ENCODE data around the gene MCM7.
A peak's percentile ranks its signal among the peaks of the same experiment; 100 is the strongest.

The MCM7 gene

DNA sequence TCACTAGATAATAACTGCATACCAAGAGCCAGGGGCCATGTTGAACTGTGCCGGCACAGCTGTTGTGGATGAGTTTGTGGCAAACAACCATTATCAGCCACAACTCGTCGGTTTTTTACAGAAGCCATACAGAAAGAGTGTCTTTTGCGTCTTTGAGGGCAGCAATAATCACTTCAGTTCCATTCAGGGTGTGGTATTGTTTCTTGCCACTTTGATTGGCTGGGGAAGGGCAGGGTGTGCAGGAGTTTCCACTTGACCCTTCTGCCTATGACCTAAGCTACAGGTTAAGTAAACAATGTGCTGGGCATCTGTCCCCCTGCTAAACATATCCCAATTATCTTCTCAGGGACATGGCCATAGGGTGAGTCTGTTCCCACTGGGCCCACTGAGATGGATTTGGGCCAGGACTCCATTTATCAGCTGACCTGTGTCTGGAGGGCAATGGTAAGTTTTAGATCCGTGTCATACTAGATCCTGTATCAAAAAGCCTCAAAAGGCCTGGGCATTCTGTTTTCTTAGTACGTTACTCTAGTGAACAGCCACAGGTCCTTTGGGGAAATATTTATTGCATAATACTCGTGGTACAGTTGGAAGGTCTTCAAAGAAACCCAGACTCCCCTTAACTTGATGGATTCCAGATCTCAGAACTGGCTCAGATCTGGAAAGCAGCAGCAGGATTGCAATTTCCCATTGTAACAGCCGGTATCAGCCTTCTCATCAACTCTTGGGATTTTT is 35.6 kb downstream of the MCM7 start:
- no peak for DNase-seq

- DNase-seq = no peak
These were observed 37.0 kb downstream of the MCM7 start for GRCh38 chr7:100064162-100064561.

- no peak for DNase-seq
These were observed 37.8 kb downstream of the MCM7 start for GRCh38 chr7:100063376-100063775.

DNA sequence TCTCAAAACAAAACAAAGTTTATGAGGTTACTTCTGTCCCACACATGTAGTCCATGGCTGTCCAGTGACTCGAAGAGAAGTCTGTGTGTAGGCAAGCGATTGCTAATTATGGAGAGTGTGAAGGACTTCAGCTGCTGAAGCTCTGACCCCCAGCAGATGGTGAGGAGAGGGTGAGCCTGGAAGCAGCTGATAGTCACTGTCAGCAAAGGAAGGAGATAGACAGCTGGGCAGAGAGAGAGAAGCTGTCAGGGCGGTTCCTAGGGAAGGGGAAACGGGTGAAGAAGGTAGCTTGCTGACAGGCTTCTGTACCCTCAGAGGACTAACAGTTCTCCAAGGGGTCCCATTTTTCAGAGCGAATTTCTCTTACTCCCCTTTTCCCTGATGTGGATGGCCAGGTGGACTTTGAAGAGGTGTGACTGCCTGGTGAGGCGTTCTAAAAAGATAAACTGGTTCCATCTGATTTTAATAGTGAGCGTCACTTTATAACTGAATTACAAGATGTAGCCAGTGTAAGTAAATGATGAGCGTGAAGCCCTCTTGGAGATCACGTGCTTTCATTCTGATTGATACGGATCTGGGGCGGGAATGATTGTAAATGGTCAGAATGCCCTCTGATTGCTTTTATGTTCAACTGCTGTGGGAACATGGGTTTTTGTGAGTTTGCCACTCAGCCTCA is 39.5 kb downstream of the MCM7 start:
- DNase-seq = no peak

- DNase-seq = no peak
These were observed 41.9 kb downstream of the MCM7 start for GRCh38 chr7:100059251-100059739.

DNA sequence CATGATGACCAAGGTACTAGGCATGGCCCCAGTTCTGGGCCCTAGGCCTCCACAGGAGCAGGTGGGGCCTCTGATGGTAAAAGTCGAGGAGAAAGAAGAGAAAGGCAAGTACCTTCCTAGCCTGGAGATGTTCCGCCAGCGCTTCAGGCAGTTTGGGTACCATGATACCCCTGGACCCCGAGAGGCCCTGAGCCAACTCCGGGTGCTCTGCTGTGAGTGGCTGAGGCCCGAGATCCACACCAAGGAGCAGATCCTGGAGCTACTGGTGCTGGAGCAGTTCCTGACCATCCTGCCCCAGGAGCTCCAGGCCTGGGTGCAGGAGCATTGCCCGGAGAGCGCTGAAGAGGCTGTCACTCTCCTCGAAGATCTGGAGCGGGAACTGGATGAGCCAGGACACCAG is 44.2 kb downstream of the MCM7 start:
- DNase-seq = no peak

DNA sequence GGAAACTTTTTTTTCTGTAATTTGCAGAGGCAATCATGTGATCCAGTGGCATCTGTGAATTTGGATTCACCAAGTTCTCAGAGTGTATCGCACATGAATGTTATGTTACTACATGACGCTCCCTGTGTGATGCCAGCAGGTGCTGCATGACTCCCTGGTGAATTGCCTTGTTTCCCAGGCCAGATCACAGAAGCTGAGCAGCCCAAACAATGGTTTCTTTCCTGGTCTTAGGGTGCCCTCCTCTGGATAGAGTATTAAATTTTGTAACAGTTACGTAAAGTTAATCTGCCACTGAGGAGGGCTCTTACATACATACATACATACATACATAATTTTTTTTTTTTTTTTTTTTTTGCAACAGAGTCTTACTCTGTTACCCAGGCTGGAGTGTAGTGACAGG is 48.0 kb downstream of the MCM7 start:
- peak; percentile 42 for DNase-seq

GRCh38 chr7:100051611-100052010 is 49.6 kb downstream of the MCM7 start:
- no peak for DNase-seq

DNA sequence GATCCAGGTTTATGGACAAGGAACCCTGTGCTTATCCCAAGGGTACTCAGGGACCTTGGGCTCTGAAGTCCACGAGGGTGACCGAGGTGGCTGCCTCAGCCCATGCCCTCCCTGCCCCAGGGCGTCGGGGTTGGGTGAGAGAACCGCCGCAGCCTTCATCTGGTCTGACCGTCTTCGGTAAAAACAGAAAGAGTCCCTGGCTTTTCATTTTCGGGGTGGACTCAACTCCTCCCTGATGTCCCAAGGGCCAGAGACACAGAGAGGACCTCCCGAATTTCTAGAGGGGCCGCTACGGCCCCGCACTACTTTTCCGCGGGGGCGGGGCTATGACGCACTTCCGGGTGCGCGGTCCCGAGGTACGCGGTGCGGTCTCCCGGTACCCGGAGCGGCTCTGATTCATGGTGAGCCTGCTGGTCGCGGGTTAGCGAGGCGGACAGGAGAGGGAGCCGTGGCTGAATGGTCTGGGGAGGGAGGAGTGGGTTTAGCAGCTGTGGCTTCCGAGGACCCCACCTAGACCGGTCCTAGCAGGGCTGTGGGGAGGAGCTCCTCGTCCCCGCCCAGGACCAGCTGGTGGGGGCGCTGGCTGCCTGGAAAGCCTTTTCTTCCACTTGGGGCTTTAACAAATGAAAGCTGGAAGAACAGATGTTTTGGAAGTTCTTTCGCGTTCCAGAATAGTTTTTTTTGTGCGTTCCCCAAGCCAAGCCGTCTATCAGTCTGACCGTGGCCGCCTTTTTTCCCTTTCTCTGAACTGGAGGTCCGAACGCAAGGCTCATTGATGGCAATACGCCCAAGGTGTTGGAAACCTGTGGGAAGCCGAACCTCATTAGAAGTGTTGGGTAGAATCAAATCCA is 51.5 kb downstream of the MCM7 start, which contains the start of gene ZSCAN21:
TSS of gene ZSCAN21 (plus strand) at position 334 of the 851 bp plus-strand sequence. CDS start 7,233 bp downstream, outside the sequence.
- peak; percentile 19 for DNase-seq

GRCh38 chr7:100048680-100049079 is 52.5 kb downstream of the MCM7 start:
- no peak for DNase-seq

- no peak for DNase-seq
These were observed 56.5 kb downstream of the MCM7 start for GRCh38 chr7:100044718-100045117.
